ENCODE results near the gene SETD2. TPM values are rescaled to one million over a fixed set of nuclear protein-coding genes. Genes with fewer than 3 reads are reported as not detected.

Gene SETD2
- total RNA-seq, 4 donors from 2014 or later: 54.0 to 70.2 (median 58.5) TPM

DNA sequence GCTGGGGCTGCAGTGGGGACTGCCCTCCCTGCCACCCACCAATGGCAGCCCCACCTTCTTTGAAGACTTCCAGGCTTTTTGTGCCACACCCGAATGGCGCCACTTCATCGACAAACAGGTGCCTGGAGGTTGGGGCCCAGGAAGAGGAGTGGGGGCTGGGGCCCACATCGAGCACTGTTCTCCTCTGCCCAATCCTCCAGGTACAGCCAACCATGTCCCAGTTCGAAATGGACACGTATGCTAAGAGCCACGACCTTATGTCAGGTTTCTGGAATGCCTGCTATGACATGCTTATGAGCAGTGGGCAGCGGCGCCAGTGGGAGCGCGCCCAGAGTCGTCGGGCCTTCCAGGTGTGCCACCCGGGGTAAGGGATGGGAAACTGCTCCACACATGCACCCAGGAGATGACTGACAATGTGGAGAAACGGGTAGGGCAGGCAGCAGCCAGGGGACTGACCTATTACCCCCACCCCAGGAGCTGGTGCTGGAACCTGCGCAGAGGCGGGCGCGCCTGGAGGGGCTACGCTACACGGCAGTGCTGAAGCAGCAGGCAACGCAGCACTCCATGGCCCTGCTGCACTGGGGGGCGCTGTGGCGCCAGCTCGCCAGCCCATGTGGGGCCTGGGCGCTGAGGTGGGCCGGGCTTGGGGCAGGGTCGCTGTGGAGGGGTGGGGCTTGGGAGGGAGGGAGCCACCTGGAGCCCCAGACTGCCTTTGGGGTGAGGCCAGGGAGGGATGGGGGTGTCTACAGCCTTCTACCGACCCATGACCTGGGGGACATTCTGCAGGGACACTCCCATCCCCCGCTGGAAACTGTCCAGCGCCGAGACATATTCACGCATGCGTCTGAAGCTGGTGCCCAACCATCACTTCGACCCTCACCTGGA, 161.5 kb downstream of the SETD2 start:
- H3K9me3 ChIP-seq: no peaks in the 10 kb centered on the region
- no peak overlapping the region for H3K27ac ChIP-seq
- H3K4me1 ChIP-seq: peaks cover 0 to 8% (median 0%) of the 10 kb centered on the region in 3 donors
- no peak overlapping the region for H3K4me3 ChIP-seq
- H3K36me3 ChIP-seq: peaks cover 0 to 92% of the 10 kb centered on the region in 2 donors
- no peaks in the 10 kb centered on the region for H3K27me3 ChIP-seq
- no peak for ATAC-seq
- WGBS, 2 donors (ENCODE audit: low coverage in 1 of 2): 88 to 100% methylated on average over 2 to 5 of the region's 35 CpGs
- TF ChIP-seq, protein P1, sequence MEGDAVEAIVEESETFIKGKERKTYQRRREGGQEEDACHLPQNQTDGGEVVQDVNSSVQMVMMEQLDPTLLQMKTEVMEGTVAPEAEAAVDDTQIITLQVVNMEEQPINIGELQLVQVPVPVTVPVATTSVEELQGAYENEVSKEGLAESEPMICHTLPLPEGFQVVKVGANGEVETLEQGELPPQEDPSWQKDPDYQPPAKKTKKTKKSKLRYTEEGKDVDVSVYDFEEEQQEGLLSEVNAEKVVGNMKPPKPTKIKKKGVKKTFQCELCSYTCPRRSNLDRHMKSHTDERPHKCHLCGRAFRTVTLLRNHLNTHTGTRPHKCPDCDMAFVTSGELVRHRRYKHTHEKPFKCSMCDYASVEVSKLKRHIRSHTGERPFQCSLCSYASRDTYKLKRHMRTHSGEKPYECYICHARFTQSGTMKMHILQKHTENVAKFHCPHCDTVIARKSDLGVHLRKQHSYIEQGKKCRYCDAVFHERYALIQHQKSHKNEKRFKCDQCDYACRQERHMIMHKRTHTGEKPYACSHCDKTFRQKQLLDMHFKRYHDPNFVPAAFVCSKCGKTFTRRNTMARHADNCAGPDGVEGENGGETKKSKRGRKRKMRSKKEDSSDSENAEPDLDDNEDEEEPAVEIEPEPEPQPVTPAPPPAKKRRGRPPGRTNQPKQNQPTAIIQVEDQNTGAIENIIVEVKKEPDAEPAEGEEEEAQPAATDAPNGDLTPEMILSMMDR (IDR thresholded peaks at IDR 0.05): no peak
- no peak for TF ChIP-seq POLR2A (IDR thresholded peaks at IDR 0.05)
- no peak for TF ChIP-seq EP300 (IDR thresholded peaks at IDR 0.05)
- TF ChIP-seq POLR2AphosphoS5 (IDR thresholded peaks at IDR 0.05): no peak

DNA sequence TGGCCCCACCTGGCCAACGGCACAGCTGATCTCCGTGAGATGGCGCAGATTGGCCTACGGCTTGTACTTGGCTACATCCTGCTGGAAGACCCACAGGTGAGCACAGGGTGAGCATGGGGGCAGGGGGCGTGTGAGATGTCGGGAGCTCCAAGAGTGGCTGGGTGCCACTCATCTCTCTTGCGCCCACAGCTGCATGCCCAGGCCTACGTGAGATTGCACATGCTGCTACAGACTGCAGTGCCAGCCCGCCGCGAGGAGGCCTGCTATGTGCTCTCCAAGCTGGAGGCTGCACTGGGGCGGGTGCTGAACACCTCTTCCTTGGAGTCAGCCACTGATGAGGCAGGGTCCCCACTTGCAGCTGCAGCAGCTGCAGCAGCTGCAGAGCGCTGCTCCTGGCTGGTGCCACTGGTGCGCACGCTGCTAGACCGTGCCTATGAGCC, 162.2 kb downstream of the SETD2 start:
- 100% methylated on average over 1 of the region's 16 CpGs; no CpG with 5 or more reads in 1 of the 2 donors for WGBS, 2 donors (ENCODE audit: low coverage in 1 of 2)
- TF ChIP-seq, protein P1 (IDR thresholded peaks at IDR 0.05): no peak
- no peak for TF ChIP-seq POLR2A (IDR thresholded peaks at IDR 0.05)

DNA sequence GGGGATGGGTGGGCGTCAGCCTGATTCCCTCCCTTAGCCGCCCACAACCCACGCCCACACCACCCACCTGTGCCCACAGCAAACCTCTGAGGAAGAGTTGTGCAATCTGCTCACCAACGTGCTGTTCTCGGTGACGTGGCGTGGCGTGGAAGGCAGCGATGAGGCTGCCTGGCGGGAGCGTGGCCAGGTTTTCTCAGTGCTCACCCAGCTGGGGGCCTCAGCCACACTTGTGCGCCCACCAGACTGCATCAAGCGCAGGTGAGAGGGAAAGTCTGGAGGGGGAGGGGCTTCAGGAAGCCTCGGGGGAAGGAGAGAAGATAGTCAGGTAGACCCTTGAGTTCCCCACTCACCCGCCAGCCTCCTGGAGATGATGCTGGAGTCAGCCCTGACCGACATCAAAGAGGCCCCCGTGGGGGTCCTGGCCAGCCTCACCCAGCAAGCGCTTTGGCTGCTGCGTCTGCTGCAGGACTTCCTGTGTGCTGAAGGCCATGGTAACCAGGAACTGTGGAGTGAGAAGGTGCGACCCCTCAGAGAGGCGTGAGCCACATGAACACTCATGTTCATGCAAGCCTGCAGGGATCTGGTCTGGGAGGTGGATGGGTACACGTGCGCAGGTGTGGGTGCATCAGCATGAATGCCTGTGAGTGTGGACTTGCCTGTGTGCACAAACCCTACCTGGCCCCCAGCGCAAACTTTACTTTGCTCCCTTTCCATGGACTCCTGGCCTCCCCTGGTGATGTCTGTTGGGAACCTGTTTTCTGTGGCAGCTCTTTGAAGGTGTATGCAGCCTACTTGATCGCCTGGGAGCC, 162.8 kb downstream of the SETD2 start:
- no peak for ATAC-seq
- peaks cover 0 to 92% of the 10 kb centered on the region in 2 donors for H3K36me3 ChIP-seq
- WGBS, 2 donors (ENCODE audit: low coverage in 1 of 2): 78 to 100% methylated on average over 2 to 3 of the region's 25 CpGs

More for the DNA sequence above, 162.2 kb downstream of the SETD2 start:
- ATAC-seq: no peak
- H3K27me3 ChIP-seq: no peaks in the 10 kb centered on the region
- H3K27ac ChIP-seq: no peak overlapping the region
- H3K4me1 ChIP-seq: peaks cover 0 to 8% (median 0%) of the 10 kb centered on the region in 3 donors
- peaks cover 0 to 93% of the 10 kb centered on the region in 2 donors for H3K36me3 ChIP-seq
- H3K9me3 ChIP-seq: no peaks in the 10 kb centered on the region
- no peak overlapping the region for H3K4me3 ChIP-seq

DNA sequence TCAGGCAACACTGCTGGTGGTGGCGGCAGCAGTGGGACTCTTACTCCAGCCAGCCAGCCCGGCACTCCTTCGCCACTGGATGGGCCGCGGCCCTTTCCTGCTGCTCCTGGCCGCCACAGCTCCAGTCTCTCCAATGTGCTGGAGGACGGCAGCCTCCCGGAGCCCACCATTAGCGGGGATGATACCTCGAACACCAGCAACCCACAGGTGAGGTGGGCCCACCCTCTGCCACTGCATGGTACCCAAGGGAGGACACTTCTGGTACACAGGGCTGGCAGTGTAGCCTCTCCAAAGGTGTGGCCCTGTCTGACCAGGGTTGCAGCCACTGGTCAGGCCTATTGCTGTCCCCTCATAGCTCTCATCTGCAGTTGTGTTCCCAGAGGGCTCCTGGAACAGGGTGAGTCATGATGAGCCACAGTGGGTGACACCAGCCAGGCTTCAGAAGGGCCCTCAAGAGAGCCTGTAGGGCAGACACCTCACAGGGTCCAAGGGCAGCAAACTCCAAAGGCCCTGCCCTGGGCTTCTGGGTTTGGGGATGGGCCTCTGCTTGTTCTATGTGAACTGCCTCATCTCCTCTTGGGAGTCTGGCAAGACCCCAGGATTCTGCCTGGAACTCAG, 163.6 kb downstream of the SETD2 start:
- WGBS, 2 donors (ENCODE audit: low coverage in 1 of 2): no CpG with 5 or more reads among the region's 10 CpGs
- H3K27me3 ChIP-seq: no peaks in the 10 kb centered on the region
- TF ChIP-seq EP300 (IDR thresholded peaks at IDR 0.05): no peak
- no peak for TF ChIP-seq POLR2A (IDR thresholded peaks at IDR 0.05)
- TF ChIP-seq POLR2AphosphoS5 (IDR thresholded peaks at IDR 0.05): no peak
- peaks cover 0 to 8% (median 0%) of the 10 kb centered on the region in 3 donors for H3K4me1 ChIP-seq
- no peak for ATAC-seq
- no peak overlapping the region for H3K27ac ChIP-seq
- H3K4me3 ChIP-seq: no peak overlapping the region
- H3K36me3 ChIP-seq: peaks cover 0 to 92% of the 10 kb centered on the region in 2 donors
- H3K9me3 ChIP-seq: no peaks in the 10 kb centered on the region

More for the DNA sequence above, 162.8 kb downstream of the SETD2 start:
- no peaks in the 10 kb centered on the region for H3K9me3 ChIP-seq
- H3K27ac ChIP-seq: no peak overlapping the region
- no peak for TF ChIP-seq POLR2AphosphoS5 (IDR thresholded peaks at IDR 0.05)
- no peak for TF ChIP-seq EP300 (IDR thresholded peaks at IDR 0.05)
- TF ChIP-seq POLR2A (IDR thresholded peaks at IDR 0.05): no peak
- TF ChIP-seq, protein P1 (IDR thresholded peaks at IDR 0.05): no peak
- peaks cover 0 to 8% (median 0%) of the 10 kb centered on the region in 3 donors for H3K4me1 ChIP-seq
- H3K4me3 ChIP-seq: no peak overlapping the region
- H3K27me3 ChIP-seq: no peaks in the 10 kb centered on the region
